GM21737 (cell line): ENCODE data around the gene KIF9.
A peak's percentile ranks its signal among the peaks of the same experiment; 100 is the strongest.
"Not testable (repeated sequence)": the region's sequence is repeated elsewhere in the genome, so short reads cannot be mapped to it uniquely, and the experiment has no call there.

Experiments used
- ATAC-seq: cut with Tn5 transposase; IDR thresholded peaks from one replicate; pipeline ENCODE4 v1.9.1; 2021; ENCODE audit warnings: mild to moderate bottlenecking, moderate library complexity; ENCODE audit not compliant: unreplicated experiment

Gene KIF9, protein sequence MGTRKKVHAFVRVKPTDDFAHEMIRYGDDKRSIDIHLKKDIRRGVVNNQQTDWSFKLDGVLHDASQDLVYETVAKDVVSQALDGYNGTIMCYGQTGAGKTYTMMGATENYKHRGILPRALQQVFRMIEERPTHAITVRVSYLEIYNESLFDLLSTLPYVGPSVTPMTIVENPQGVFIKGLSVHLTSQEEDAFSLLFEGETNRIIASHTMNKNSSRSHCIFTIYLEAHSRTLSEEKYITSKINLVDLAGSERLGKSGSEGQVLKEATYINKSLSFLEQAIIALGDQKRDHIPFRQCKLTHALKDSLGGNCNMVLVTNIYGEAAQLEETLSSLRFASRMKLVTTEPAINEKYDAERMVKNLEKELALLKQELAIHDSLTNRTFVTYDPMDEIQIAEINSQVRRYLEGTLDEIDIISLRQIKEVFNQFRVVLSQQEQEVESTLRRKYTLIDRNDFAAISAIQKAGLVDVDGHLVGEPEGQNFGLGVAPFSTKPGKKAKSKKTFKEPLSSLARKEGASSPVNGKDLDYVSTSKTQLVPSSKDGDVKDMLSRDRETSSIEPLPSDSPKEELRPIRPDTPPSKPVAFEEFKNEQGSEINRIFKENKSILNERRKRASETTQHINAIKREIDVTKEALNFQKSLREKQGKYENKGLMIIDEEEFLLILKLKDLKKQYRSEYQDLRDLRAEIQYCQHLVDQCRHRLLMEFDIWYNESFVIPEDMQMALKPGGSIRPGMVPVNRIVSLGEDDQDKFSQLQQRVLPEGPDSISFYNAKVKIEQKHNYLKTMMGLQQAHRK

GRCh38 chr3:47282424-47283192 lies at the start of gene KIF9, which contains the start of gene KLHL18:
Gene KIF9 (minus strand): TSS chr3:47282799. CDS start chr3:47277374, 5,425 bp downstream.
Gene KLHL18 (plus strand): TSS chr3:47282944. CDS start chr3:47282966, 22 bp downstream.
- ATAC-seq: peak; percentile 74

GRCh38 chr3:47324278-47324865 lies 41.8 kb upstream of the KIF9 start:
- ATAC-seq: no peak

DNA sequence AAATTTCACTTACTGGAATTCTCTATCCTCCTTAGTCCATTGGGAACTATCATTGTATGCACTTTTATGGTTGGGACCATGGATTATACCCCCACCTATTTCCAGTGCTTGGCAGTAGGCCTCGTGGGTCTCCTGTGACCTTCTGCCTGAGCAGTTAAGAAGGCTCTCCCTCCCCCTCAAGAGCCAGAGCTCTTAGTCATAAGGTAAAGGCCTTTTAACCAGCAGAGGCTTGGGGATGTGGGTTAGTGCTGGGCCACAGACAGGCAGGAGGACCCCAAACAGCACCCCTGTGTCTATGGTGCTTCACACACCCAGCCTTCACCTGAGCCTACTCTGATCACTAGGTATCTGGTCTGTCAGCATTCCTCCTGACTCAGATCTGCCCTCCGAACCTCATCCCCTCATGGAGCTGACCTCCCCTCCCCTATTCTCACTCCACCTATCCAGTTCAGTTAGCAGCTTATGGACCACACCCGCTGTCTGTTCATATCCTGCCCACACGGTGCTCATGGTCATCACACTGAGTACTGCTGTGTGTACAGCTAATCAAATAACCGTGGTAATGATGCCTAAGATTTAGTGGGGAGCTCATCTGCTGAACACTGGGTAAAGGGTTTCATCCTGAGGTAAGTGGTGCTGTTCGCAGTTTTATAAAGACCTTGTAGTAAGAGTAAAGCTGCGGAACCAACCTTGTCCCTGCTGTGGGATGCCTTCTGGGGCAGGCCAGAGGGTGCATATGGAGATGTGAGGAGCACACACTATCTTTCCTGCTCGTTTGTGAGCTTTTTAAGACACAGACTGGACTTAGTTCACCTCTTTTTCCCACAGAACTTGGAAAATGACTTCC lies 41.1 kb upstream of the KIF9 start:
- no peak for ATAC-seq

- no peak for ATAC-seq
Observed at GRCh38 chr3:47319956-47320355, 37.4 kb upstream of the KIF9 start.

GRCh38 chr3:47318916-47319315 lies 36.3 kb upstream of the KIF9 start:
- ATAC-seq: no peak

DNA sequence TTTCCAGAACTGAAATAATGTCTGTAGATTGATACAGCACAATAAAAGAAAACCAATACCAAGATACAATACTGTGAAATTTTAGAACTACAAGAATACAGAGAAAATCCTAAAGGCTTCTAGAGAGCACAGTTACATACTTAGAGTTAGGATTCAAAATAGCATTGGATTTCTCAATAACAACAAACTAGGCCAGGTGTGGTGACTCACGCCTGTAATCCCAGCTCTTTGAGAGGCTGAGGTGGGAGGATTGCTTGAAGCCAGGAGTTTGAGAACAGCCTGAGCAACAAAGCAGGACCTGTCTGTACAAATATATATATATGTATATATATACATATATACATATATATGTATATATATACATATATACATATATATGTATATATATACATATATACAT lies 33.6 kb upstream of the KIF9 start:
- not testable (repeated sequence) for ATAC-seq

GRCh38 chr3:47315069-47315647 lies 32.6 kb upstream of the KIF9 start:
- no peak for ATAC-seq

DNA sequence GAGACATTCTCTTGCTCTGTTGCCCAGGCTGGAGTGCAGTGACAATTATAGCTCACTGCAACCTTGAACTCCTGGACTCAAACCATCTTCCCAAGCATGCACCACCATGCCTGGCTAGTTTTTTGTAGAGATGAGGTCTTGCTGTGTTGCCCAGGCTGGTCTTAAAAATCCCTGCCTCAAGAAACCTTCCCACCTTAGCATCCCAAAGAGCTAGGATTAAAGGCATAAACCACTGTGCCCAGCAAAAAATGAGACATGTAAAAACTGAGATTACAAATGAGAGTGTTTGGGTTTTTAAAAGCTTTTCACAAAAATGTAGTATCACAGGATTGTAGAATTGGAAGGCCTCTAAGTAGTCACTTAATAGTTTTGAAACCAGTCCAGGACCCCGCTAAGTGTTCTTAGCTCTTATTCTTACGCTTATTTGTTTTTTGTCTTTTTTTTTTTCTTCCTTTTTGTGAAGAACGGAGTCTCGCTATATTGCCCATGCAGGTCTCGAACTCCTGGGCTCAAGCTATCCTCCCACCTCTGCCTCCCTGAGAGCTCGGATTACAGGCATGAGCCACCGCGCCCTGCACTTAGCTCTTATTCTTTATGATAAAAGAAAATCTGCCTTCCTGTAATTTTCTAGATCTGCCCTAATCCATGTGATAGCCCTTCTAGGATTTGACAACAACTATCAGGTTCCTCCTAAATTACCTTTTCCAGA lies 31.6 kb upstream of the KIF9 start:
- no peak for ATAC-seq

GRCh38 chr3:47313341-47314055 lies 30.9 kb upstream of the KIF9 start:
- no peak for ATAC-seq

DNA sequence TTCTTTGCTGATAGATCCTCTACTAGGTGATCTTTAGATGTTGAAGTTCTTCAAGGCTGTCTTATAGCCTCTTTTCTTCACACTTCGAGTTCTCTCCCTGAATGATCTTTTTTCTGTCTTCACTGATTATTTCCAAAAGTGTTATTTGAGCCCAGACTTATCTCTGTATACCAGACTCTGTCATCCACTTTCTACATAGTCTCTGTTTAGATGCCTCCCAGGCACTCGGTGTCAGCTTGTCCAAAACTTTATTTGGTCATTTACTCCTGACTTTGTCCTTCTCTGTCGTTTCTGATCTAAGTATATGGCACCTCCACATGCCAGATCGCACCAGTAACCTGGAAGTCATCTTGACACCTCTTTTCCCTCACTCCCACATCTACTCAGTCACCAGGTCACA lies 27.8 kb upstream of the KIF9 start:
- no peak for ATAC-seq

DNA sequence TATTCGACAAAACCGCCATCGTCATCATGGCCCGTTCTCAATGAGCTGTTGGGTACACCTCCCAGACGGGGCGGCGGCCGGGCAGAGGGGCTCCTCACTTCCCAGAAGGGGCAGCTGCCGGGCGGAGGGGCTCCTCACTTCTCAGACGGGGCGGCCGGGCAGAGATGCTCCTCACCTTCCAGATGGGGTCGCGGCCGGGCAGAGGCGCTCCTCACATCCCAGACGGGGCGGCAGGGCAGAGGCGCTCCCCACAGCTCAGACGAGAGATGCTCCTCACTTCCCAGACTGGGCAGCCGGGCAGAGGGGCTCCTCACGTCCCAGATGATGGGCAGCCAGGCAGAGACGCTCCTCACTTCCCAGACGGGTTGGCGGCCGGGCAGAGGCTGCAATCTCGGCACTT lies 26.6 kb upstream of the KIF9 start:
- ATAC-seq: not testable (repeated sequence)

GRCh38 chr3:47306022-47306421 lies 23.4 kb upstream of the KIF9 start:
- ATAC-seq: no peak

DNA sequence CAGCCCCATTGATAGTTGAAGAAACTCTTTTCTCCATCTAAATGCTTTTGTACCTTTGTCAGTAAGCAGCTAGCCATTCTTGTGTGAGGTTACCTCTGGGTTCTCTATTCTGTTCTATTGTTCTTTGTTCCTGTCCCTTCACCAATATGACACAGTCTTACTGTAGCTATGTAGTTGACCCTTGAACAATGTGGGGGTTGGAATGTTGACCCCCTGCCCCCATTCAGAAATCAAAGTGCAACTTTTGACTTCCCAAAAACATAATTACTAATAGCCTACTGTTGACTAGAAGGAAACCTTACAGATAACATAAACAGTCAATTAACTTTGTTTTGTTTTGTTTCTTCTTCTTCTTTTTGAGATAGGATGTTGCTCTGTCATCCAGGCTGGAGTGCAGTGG lies 18.9 kb upstream of the KIF9 start:
- ATAC-seq: no peak

GRCh38 chr3:47299381-47300318 lies 17.1 kb upstream of the KIF9 start:
- ATAC-seq: no peak

GRCh38 chr3:47298439-47298838 lies 15.8 kb upstream of the KIF9 start:
- no peak for ATAC-seq

GRCh38 chr3:47296562-47297302 lies 14.1 kb upstream of the KIF9 start:
- ATAC-seq: no peak

- no peak for ATAC-seq
Observed at GRCh38 chr3:47295976-47296375, 13.4 kb upstream of the KIF9 start.
